ENCODE results near the gene TXNRD2. TPM values are rescaled to one million over a fixed set of nuclear protein-coding genes. Genes with fewer than 3 reads are reported as not detected.

The TXNRD2 gene
- total RNA-seq, 1 donor from 2014 or later: 25.7 TPM

DNA sequence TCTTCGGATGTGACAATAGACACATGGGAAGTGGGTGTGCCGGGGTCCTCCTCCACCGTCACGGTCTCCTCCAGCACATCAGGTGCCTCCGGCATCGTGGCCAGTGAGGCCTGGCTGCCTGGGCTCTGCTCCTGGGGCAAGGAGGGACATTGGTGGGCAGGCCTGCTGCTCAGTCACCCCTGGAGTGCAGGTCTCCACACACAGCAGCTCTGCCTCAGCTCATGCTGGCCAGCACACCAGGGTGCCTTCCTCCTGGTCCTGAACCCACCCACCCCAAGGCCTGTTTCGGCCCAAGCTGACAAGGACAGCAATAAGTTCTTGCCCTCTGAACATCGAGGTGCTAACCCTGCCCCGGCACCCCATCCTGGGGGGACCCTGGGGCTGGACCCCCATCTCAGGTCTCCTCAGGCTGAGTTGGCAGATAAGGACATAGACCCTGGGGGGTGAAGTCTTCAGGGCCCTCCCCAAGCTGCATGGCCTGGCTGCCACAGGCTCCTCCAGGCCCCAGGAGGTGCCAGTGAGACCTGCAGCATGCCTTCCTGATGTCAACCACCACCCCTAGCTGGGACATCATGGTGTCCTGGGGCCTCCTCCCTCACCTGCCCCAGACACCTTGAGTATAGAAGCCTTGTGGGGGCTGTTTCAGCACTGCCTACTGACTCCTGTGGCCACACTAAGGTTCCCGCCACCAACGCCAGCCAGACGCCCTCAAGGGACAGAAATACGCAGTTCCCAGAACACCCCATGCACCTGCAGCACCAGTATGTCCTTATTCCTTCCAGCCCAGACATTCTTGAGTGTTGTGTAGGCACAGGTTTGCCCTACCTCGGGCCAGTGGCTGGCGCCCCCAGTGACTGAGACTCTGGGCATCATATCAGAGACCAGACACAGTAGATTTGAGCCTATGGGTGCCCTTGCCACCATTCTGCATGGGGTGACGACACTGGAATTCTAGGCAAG lies 40.6 kb upstream of the TXNRD2 start:
- DNase-seq (ENCODE audit: low read depth) (no peak), FAIRE-seq (no peak)
- H3K36me3 ChIP-seq (ENCODE audit: insufficient read depth, low read length): no peaks in the 10 kb centered on the region
- H3K27ac ChIP-seq (ENCODE audit: low read depth, low read length): no peak overlapping the region
- Mint-ChIP-seq H3K9me3 (ENCODE audit: unreplicated experiment) (no peaks in the 10 kb centered on the region), H3K4me1 (ENCODE audit: low read depth, unreplicated experiment) (peaks cover 11% of the 10 kb centered on the region), H3K27me3 (ENCODE audit: low read depth, unreplicated experiment) (no peaks in the 10 kb centered on the region), H3K4me3 (ENCODE audit: unreplicated experiment) (no peak overlapping the region), H3K36me3 (ENCODE audit: low read depth, unreplicated experiment) (peaks cover 2% of the 10 kb centered on the region), H3K27ac (ENCODE audit: unreplicated experiment) (no peak overlapping the region)
- no peak for TF ChIP-seq EZH2 (IDR thresholded peaks at IDR 0.05; ENCODE audit: insufficient read depth, low read length)
- TF ChIP-seq CTCF (IDR thresholded peaks at IDR 0.05; ENCODE audit: insufficient read depth, low read depth, low read length): no peak
- H3K9me3 ChIP-seq (ENCODE audit: insufficient read depth, low read depth, low read length): no peaks in the 10 kb centered on the region
- H3K79me2 ChIP-seq (ENCODE audit: insufficient read depth, low read length): peaks cover 21% of the 10 kb centered on the region
- no peak overlapping the region for H3K9ac ChIP-seq (ENCODE audit: low read length)
- no peaks in the 10 kb centered on the region for H3K27me3 ChIP-seq (ENCODE audit: insufficient read depth, low read length)
- peaks cover 30% of the 10 kb centered on the region for H4K20me1 ChIP-seq (ENCODE audit: insufficient read depth, low read length)
- H3K4me2 ChIP-seq (ENCODE audit: low read length): no peak overlapping the region
- no peak overlapping the region for H3K4me3 ChIP-seq (ENCODE audit: insufficient read depth, low read depth, low read length)
- peaks cover 27% of the 10 kb centered on the region for H3K4me1 ChIP-seq (ENCODE audit: insufficient read depth, low read length)
- no peak overlapping the region for H2AFZ ChIP-seq (ENCODE audit: low read depth, low read length)

GRCh38 chr22:19981171-19981960 lies 39.7 kb upstream of the TXNRD2 start:
- Histone ChIP-seq H2AFZ (ENCODE audit: low read depth, low read length) (no peak overlapping the region), H3K27me3 (ENCODE audit: insufficient read depth, low read length) (no peaks in the 10 kb centered on the region), H3K4me2 (ENCODE audit: low read length) (no peak overlapping the region), H3K36me3 (ENCODE audit: insufficient read depth, low read length) (no peaks in the 10 kb centered on the region), H3K27ac (ENCODE audit: low read depth, low read length) (no peak overlapping the region), H3K9me3 (ENCODE audit: insufficient read depth, low read depth, low read length) (no peaks in the 10 kb centered on the region), H3K4me1 (ENCODE audit: insufficient read depth, low read length) (peaks cover 24% of the 10 kb centered on the region), H4K20me1 (ENCODE audit: insufficient read depth, low read length) (peaks cover 30% of the 10 kb centered on the region), H3K4me3 (ENCODE audit: insufficient read depth, low read depth, low read length) (no peak overlapping the region), H3K79me2 (ENCODE audit: insufficient read depth, low read length) (peaks cover 21% of the 10 kb centered on the region), H3K9ac (ENCODE audit: low read length) (no peak overlapping the region)
- no peak overlapping the region for H3K4me3 Mint-ChIP-seq (ENCODE audit: unreplicated experiment)
- no peak for FAIRE-seq
- H3K27me3 Mint-ChIP-seq (ENCODE audit: low read depth, unreplicated experiment): no peaks in the 10 kb centered on the region
- peaks cover 11% of the 10 kb centered on the region for H3K4me1 Mint-ChIP-seq (ENCODE audit: low read depth, unreplicated experiment)
- no peaks in the 10 kb centered on the region for H3K9me3 Mint-ChIP-seq (ENCODE audit: unreplicated experiment)
- H3K36me3 Mint-ChIP-seq (ENCODE audit: low read depth, unreplicated experiment): peaks cover 2% of the 10 kb centered on the region
- no peak overlapping the region for H3K27ac Mint-ChIP-seq (ENCODE audit: unreplicated experiment)
- DNase-seq (ENCODE audit: low read depth): no peak
- TF ChIP-seq CTCF (IDR thresholded peaks at IDR 0.05; ENCODE audit: insufficient read depth, low read depth, low read length) (no peak), EZH2 (IDR thresholded peaks at IDR 0.05; ENCODE audit: insufficient read depth, low read length) (no peak)
